Upper lobe of left lung (tissue), 6 donors: ENCODE measurements around the gene YWHAQ. TPM values are rescaled to one million over a fixed set of nuclear protein-coding genes. Genes with fewer than 3 reads are reported as not detected.

Source experiments
- ATAC-seq, 2 donors: fragments of 200-7000 bp; cut with Tn5 transposase; one replicate each; pipeline ENCODE4 v1.9.1; 2022; ENCODE audit warnings: mild to moderate bottlenecking in 2 of 2, moderate library complexity in 2 of 2; ENCODE audit not compliant: low FRiP score in 2 of 2
- DNase-seq, 2 donors: peaks; one replicate each; pipeline ENCODE4 v3.0.0-alpha.2; 2019 to 2020
- H3K27ac ChIP-seq, 4 donors: fragments of 200-600 bp; sonication (generic); one replicate each; pipeline ENCODE4 v1.5.1; 2016 to 2019
- H3K27me3 ChIP-seq, 4 donors: fragments of 200-600 bp; sonication (generic); one replicate each; pipeline ENCODE4 v1.5.1; 2017 to 2019
- H3K36me3 ChIP-seq, 4 donors: fragments of 200-600 bp; sonication (generic); one replicate each; pipeline ENCODE4 v1.5.1; 2016 to 2019
- H3K4me1 ChIP-seq, 4 donors: fragments of 200-600 bp; sonication (generic); one replicate each; pipeline ENCODE4 v1.5.1; 2018 to 2019
- H3K4me3 ChIP-seq, 4 donors: fragments of 200-600 bp; sonication (generic); one replicate each; pipeline ENCODE4 v1.5.1; 2017 to 2019; ENCODE audit warnings: mild to moderate bottlenecking in 2 of 4, moderate library complexity in 1 of 4
- H3K9me3 ChIP-seq, 4 donors: fragments of 200-600 bp; sonication (generic); one replicate each; pipeline ENCODE4 v1.5.1; 2018 to 2019
- CTCF ChIP-seq, 6 experiments: fragments of 450-650 bp in 4 of 6; fragments of 200-600 bp in 2 of 6; sonication (generic) in 2 of 6; IDR thresholded peaks; one replicate each; pipeline ENCODE4 v1.5.1; 2016 to 2019; ENCODE audit warnings: antibody characterized with exemption in 6 of 6
- EP300 ChIP-seq, 4 donors: sonication (generic); formaldehyde crosslinking; IDR thresholded peaks; one replicate each; pipeline ENCODE4 v1.5.1; 2017; ENCODE audit warnings: antibody characterized with exemption in 4 of 4, control low read depth in 2 of 4
- POLR2A ChIP-seq, 4 donors: fragments of 450-650 bp; IDR thresholded peaks; one replicate each; pipeline ENCODE4 v1.5.1; 2016 to 2017; ENCODE audit warnings: antibody characterized with exemption in 4 of 4, mild to moderate bottlenecking in 2 of 4
- POLR2AphosphoS5 ChIP-seq, 2 donors: sonication (generic); formaldehyde crosslinking; IDR thresholded peaks; one replicate each; pipeline ENCODE4 v1.5.1; 2017; ENCODE audit warnings: antibody characterized with exemption in 2 of 2
- WGBS, 2 donors: methylation state at CpG; one replicate each; pipeline ENCODE4 v1.1.5; 2017 to 2018; 5-methylcytosine and 5-hydroxymethylcytosine counted together
- total RNA-seq, 6 donors: library from RNA; depleted of rRNA in 4 of 6; stranded (reverse); fragments of >200 nt in 4 of 6; gene quantifications; one replicate each; pipeline versions ENCODE4 v1.1.0 to v1.2.1, GENCODE V29; 2016 to 2021
- donor health status: DM: no; HTN: no; CAD: no; lungs with moderate emphysema.
- donor health status: DM: no; HTN: yes; CAD: no; lungs with severe emphysema.

YWHAQ gene
- total RNA-seq, 6 donors from 2014 or later: 67.1 to 223 (median 176) TPM

GRCh38 chr2:9570182-9571060 is 60.4 kb downstream of the YWHAQ start:
- Histone ChIP-seq H3K4me3 (no peak overlapping the region), H3K27me3 (no peaks in the 10 kb centered on the region), H3K4me1 (peaks cover 0 to 8% (median 3%) of the 10 kb centered on the region in 4 donors), H3K36me3 (no peaks in the 10 kb centered on the region), H3K9me3 (no peaks in the 10 kb centered on the region), H3K27ac (no peak overlapping the region)
- TF ChIP-seq POLR2AphosphoS5 (IDR thresholded peaks at IDR 0.05) (no peak), EP300 (IDR thresholded peaks at IDR 0.05) (no peak), CTCF (IDR thresholded peaks at IDR 0.05) (no peak), POLR2A (IDR thresholded peaks at IDR 0.05) (no peak)
- no peak for DNase-seq
- 79 to 86% methylated on average over 4 of the region's 4 CpGs for WGBS, 2 donors
- ATAC-seq: peak in 1 of 2 donors; percentile 4

GRCh38 chr2:9565436-9566153 is 65.2 kb downstream of the YWHAQ start:
- Histone ChIP-seq H3K4me1 (peaks cover 3 to 8% (median 7%) of the 10 kb centered on the region in 4 donors), H3K27me3 (no peaks in the 10 kb centered on the region), H3K27ac (peak overlapping the region; percentile 29 to 72 (median 70)), H3K9me3 (no peaks in the 10 kb centered on the region), H3K36me3 (no peaks in the 10 kb centered on the region), H3K4me3 (no peak overlapping the region)
- TF ChIP-seq POLR2AphosphoS5 (IDR thresholded peaks at IDR 0.05) (peak; percentile 31 to 51), CTCF (IDR thresholded peaks at IDR 0.05) (no peak), EP300 (IDR thresholded peaks at IDR 0.05) (peak in 1 of 4 donors; percentile 5), POLR2A (IDR thresholded peaks at IDR 0.05) (peak in 1 of 4 donors; percentile 15)
- 80 to 83% methylated on average over 11 of the region's 11 CpGs for WGBS, 2 donors
- DNase-seq: peak; percentile 39 to 84
- ATAC-seq: peak; percentile 86 to 95

- Histone ChIP-seq H3K4me3 (no peak overlapping the region), H3K27ac (no peak overlapping the region), H3K4me1 (peaks cover 5 to 22% (median 15%) of the 10 kb centered on the region in 4 donors), H3K36me3 (no peaks in the 10 kb centered on the region), H3K27me3 (no peaks in the 10 kb centered on the region), H3K9me3 (no peaks in the 10 kb centered on the region)
- TF ChIP-seq EP300 (IDR thresholded peaks at IDR 0.05) (no peak), POLR2A (IDR thresholded peaks at IDR 0.05) (no peak), POLR2AphosphoS5 (IDR thresholded peaks at IDR 0.05) (no peak), CTCF (IDR thresholded peaks at IDR 0.05) (no peak)
- 90 to 92% methylated on average over 2 of the region's 2 CpGs for WGBS, 2 donors
- ATAC-seq: no peak
- DNase-seq: no peak
These were observed 70.2 kb downstream of the YWHAQ start for GRCh38 chr2:9560628-9561027.

GRCh38 chr2:9558948-9559381 is 71.8 kb downstream of the YWHAQ start:
- ATAC-seq: no peak

More at GRCh38 chr2:9558948-9559381, 71.8 kb downstream of the YWHAQ start:
- DNase-seq: peak in 1 of 2 donors; percentile 64
- Histone ChIP-seq H3K27ac (peak overlapping the region in 3 of 4 donors; percentile 5 to 44 (median 18)), H3K4me3 (no peak overlapping the region), H3K36me3 (no peaks in the 10 kb centered on the region), H3K27me3 (no peaks in the 10 kb centered on the region), H3K4me1 (peaks cover 11 to 20% (median 15%) of the 10 kb centered on the region in 4 donors), H3K9me3 (no peaks in the 10 kb centered on the region)
- 47 to 67% methylated on average over 1 of the region's 1 CpG for WGBS, 2 donors
- no peak for TF ChIP-seq CTCF (IDR thresholded peaks at IDR 0.05)
- TF ChIP-seq EP300 (IDR thresholded peaks at IDR 0.05): peak in 1 of 4 donors; percentile 66
- peak; percentile 33 to 50 for TF ChIP-seq POLR2AphosphoS5 (IDR thresholded peaks at IDR 0.05)
- TF ChIP-seq POLR2A (IDR thresholded peaks at IDR 0.05): peak in 1 of 4 donors; percentile 18
